ENCODE data around the gene FMN1. TPM values are rescaled to one million over a fixed set of nuclear protein-coding genes. Genes with fewer than 3 reads are reported as not detected.
A peak's percentile ranks its signal among the peaks of the same experiment; 100 is the strongest.

FMN1 gene
- total RNA-seq, 1 experiment from 2014 or later: 3.9 TPM

- in situ Hi-C loops (cut with HindIII; ENCODE audit: low pct_unique_long_range_greater_than_20kb, low sequenced_read_pairs): no loop called here
Observed at GRCh38 chr15:33132722-33133345, 61.7 kb downstream of the FMN1 start.

GRCh38 chr15:33132233-33132580 lies 62.3 kb downstream of the FMN1 start:
- no peak overlapping the region for H3K4me3 ChIP-seq (ENCODE audit: low read depth in 2 of 2, low read length in 2 of 2)
- DNase-seq (ENCODE audit: low read depth, low spot score) (no peak), ATAC-seq (no peak)
- H3K36me3 ChIP-seq (ENCODE audit: control insufficient read depth, insufficient read depth, low read length): no peaks in the 10 kb centered on the region
- no TSS peak for BruUV-seq (replicated peaks)
- H3K27ac ChIP-seq (ENCODE audit: low read length): no peak overlapping the region
- ChIA-PET CTCF (interaction anchor here (0.6 to 2.3 kb wide), 6 partner anchors 12 to 469 kb away, joined by 3 to 10 read pairs (median 4); no protein-coding TSS in a partner anchor), POLR2A (no interaction called here)
- no peak for TF ChIP-seq REST (IDR thresholded peaks at IDR 0.05; ENCODE audit: insufficient read depth in 1 of 2, low read depth in 2 of 2, low read length in 1 of 2)
- no peak for TF ChIP-seq SIN3A (IDR thresholded peaks at IDR 0.05; ENCODE audit: borderline replicate concordance, insufficient read depth, low read depth, low read length)
- no peak for TF ChIP-seq CTCF (IDR thresholded peaks at IDR 0.05)
- TF ChIP-seq POLR2AphosphoS5 (IDR thresholded peaks at IDR 0.05; ENCODE audit: low read depth, low read length): no peak
- H3K4me1 ChIP-seq (ENCODE audit: control insufficient read depth, insufficient read depth, low read length): peaks cover 8% of the 10 kb centered on the region
- no peaks in the 10 kb centered on the region for H3K9me3 ChIP-seq (ENCODE audit: control insufficient read depth, insufficient read depth, low read depth, low read length)
- intact Hi-C loops (cut with micrococcal nuclease; ENCODE audit: unreplicated experiment): loop anchor here (1.0 to 5.0 kb wide), 3 partner anchors 46 to 470 kb away; no protein-coding TSS in a partner anchor
- H3K27me3 ChIP-seq (ENCODE audit: control insufficient read depth, insufficient read depth, low read length): no peaks in the 10 kb centered on the region
- in situ Hi-C loops (cut with HindIII; ENCODE audit: low pct_unique_long_range_greater_than_20kb, low sequenced_read_pairs): no loop called here

More at GRCh38 chr15:33132722-33133345, 61.7 kb downstream of the FMN1 start:
- ATAC-seq (peak; percentile 96), DNase-seq (ENCODE audit: low read depth, low spot score) (peak; percentile 38)
- TF ChIP-seq POLR2AphosphoS5 (IDR thresholded peaks at IDR 0.05; ENCODE audit: low read depth, low read length) (no peak), CTCF (IDR thresholded peaks at IDR 0.05) (peak; percentile 87)
- no peak overlapping the region for H3K27ac ChIP-seq (ENCODE audit: low read length)
- no TSS peak for BruUV-seq (replicated peaks)
- no peaks in the 10 kb centered on the region for H3K9me3 ChIP-seq (ENCODE audit: control insufficient read depth, insufficient read depth, low read depth, low read length)
- H3K4me1 ChIP-seq (ENCODE audit: control insufficient read depth, insufficient read depth, low read length): peaks cover 8% of the 10 kb centered on the region
- CTCF ChIA-PET: interaction anchor here (0.6 to 2.3 kb wide), 7 partner anchors 12 to 470 kb away, joined by 3 to 10 read pairs (median 6); no protein-coding TSS in a partner anchor
- intact Hi-C loops (cut with micrococcal nuclease; ENCODE audit: unreplicated experiment): loop anchor here (1.0 to 5.0 kb wide), 3 partner anchors 47 to 471 kb away; no protein-coding TSS in a partner anchor
- H3K27me3 ChIP-seq (ENCODE audit: control insufficient read depth, insufficient read depth, low read length): no peaks in the 10 kb centered on the region
- H3K36me3 ChIP-seq (ENCODE audit: control insufficient read depth, insufficient read depth, low read length): no peaks in the 10 kb centered on the region
- POLR2A ChIA-PET: no interaction called here
- no peak overlapping the region for H3K4me3 ChIP-seq (ENCODE audit: low read depth in 2 of 2, low read length in 2 of 2)
